GM04504 (cell line): ENCODE measurements around the gene MMP28.

Experiments used
- DNase-seq: peaks from one replicate; pipeline ENCODE4 v3.0.0-alpha.2; 2012; ENCODE audit warnings: low read depth

Gene MMP28

GRCh38 chr17:35743626-35744328 lies 51.7 kb downstream of the MMP28 start:
- DNase-seq: no peak

DNA sequence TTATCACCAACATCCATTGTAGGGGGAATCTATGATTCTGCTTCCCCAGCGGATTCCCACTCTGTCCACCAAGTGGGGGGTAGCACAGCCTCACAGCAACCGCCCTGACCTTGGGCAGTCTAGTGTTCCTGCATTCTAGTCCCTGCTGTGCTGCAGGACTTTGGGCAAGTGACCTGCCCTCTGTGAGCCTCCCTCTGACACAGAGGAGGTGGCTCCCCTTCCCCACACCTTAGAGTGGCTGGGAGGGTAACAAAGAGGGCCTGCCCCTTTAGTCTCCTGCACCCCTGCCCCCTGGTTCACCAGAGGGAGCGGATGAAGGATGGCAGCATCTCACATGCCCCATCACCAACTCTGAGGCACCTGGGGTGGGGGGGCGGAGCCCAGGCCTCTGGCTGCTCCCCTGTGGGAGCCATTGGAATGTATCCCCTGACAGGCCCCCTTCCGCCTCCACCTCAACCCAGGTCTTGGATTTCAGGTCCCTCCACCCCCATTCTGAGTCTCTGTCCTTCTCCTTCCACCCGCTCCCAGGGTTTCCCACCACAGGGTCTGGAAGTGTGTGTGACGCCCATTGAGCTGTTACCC lies 52.5 kb downstream of the MMP28 start:
- no peak for DNase-seq

GRCh38 chr17:35742496-35742895 lies 52.9 kb downstream of the MMP28 start:
- no peak for DNase-seq

- DNase-seq: no peak
Measured at GRCh38 chr17:35740997-35741931, 54.2 kb downstream of the MMP28 start.

GRCh38 chr17:35740216-35740615 lies 55.2 kb downstream of the MMP28 start:
- DNase-seq: no peak

DNA sequence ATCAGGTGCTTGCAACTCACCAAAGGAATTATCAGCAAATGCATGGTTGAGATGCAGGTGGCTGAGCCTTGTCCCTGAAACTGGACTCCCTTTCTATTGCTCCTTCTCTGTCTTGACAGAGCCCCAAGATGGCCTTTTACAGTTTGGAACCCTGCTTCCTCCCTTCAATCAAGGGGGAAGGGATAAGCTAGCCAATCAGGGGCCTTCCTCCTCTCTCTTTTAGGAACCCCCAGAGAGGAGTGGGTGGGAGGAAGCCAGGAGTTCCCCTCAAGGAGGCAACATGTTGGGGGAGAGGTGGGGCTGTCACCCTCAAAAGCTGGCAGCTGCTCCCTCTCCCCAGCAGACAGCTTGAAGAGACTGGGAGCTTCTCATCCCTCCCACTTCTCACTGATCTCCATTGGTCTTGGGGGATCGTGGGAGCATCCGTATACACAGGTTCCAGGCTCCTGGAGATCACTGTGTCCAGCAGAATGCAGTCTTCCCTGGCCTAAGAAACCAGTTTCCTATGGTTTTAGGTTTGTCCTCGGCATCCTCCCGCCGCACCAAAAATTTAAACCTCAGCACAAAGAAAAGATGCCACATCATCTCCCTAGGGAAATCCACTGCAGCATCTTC lies 56.8 kb downstream of the MMP28 start:
- DNase-seq: no peak

- DNase-seq: no peak
Measured at GRCh38 chr17:35736236-35736635, 59.2 kb downstream of the MMP28 start.

DNA sequence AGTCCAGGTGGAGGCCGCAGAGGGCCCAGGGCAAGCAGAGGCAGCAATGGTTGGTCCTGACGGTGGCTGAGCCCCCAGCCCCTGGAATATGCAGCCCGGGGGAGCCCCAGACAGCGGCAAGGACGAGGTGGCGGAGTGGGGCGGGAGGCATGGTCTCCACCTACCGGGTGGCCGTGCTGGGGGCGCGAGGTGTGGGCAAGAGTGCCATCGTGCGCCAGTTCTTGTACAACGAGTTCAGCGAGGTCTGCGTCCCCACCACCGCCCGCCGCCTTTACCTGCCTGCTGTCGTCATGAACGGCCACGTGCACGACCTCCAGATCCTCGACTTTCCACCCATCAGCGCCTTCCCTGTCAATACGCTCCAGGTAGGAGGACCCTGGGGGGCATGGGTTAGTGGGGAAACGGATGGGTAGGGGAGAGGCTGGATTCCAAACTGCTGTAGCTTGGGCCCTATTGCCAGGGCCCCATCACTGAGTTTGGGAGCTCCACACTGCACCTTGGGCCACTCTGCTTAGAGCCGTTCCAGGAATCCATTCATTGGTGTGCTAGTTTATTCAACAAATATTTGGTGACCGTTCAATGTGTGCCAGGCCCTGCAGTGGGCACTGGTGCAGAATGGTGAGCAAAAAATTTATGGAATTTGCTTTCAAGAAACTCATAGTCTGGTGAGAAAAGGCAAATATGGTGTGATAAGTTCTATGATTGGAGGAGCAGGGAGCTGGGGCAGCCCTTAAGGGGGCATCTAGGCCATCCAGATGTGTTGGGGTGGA lies 60.2 kb downstream of the MMP28 start:
- no peak for DNase-seq

DNA sequence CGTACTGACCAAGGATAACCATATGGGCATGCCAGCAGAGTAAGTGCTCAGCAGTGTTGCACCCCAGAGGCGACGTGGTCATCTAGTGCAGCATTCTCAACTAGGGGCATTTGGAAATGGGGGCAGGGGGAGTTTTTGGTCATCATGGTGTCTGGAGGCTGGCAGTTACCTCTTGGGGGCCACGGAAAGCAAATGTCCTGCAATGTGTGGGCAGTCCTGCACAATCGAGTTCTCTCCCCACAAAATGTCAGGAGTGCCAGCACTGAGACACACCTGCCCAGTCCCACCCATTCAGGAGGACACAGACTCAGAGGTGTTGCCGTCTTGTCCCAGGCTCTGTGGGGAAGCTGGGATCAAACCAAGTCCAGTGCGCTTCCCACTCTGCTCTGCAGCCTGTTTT lies 61.0 kb downstream of the MMP28 start:
- DNase-seq: no peak

DNA sequence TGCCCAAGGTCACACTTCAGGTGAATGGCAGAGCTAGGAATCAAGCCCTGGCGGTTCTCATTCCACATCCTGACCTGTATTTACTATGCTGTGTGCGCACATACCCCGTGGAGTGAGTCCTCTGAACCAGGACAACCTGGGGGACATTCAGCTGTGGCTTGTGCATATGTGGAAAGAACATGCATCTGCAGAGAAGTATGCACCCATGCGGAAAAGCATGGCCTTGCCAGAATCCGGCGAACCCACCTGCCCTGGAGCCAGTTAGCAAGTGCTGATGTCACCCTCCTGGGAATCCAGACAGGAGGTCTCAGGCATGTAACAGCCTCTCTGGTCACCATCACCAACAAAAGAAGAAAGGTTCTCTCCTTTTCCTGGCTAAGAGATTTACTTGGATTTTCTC lies 62.1 kb downstream of the MMP28 start:
- DNase-seq: no peak

DNA sequence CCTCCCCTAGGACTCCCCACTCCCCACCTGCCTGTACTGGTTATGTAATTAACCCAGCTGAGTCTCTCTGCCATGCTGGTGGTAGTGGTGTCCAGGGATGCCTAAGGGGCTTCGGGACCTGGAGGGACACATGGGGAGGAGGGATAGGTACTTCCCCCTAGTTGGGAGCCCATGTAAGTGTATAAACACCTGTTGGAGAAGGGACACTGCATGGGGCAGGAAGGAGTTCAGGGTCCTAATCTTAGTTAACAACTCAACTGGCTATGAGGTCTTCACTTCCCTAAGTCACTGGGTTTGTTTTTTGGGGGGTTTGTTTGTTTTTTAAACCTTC lies 62.7 kb downstream of the MMP28 start:
- DNase-seq: no peak

DNA sequence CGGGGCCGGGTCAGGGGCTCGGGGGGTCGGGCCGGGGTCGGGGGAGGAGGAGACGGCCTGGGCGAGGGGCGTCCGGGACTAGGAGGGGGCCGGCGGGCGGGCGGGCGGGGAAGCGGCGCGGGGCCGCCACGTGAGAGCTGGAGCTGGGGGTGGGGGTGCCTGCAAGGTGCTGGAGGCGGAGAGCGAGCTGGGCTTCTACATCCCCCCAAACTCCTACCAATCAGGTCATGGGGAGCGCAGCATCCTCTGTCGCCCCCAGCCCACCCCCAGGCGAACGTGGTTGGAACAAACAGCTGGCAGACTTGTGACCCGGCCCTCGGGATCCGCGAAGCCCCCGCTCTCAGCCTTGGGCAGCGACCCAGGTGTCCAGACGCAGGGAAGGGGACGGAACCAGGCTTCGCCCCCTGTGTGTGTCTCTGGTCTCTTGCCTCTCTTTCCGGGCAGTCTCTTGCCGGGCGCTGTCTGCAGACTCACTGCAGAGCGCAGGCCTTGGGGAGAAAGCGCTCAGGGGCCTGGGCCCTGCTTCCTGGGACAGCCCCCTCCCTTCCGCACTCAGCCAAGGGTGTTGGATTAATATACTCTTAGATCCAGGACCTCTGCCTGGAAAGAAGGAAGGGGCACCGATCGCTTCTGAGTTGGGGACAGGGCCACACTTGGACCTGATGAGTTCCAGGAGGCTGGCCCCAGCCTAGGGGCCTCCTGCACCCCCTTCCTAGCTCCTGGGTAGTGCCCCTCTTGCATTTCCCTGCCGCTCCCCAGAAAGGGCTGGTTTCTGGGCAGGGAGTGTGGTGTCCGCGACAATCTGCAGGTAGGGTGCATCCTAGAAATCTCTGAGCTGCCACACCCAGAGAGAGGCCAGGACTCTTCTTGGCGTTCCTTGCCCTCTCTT lies 63.3 kb downstream of the MMP28 start:
- DNase-seq: no peak

DNA sequence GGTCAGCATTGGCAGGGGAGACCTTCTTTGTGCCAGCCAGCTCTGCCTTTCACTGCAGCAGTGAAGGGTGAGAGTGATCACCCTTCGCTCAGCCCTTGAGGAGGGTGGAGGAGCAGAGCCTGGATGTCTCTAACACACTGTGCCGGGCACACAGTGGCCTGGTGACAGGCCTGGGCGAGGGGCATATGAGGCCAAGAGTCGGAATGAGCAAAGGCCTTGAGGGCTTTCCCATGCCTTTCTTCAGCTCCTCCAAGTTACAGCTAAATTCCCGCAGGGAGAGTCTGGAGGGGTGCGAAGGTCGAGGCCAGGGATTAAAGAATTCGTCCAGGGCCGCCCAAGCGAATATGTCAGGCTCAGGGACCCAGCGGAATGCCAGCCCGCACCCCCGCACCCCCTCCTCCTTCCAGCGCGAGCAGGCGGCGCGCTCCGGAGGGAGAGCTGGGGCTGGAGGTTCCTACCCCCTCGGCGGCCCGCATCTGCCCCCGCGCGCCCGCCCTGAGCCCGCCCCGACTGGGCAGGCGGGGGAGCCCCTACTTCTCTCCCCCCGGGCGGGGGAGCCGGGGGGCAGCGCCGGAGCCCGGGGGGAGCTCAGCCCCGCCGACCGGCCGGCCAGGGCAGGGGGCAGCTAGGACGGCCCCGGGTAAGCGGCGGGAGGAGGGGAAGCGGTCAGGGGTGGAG lies 64.1 kb downstream of the MMP28 start, which contains the start of gene RASL10B:
TSS of gene RASL10B (plus strand) at position 401 of the 678 bp plus-strand sequence. CDS start 3,546 bp downstream, outside the sequence.
- DNase-seq: no peak

DNA sequence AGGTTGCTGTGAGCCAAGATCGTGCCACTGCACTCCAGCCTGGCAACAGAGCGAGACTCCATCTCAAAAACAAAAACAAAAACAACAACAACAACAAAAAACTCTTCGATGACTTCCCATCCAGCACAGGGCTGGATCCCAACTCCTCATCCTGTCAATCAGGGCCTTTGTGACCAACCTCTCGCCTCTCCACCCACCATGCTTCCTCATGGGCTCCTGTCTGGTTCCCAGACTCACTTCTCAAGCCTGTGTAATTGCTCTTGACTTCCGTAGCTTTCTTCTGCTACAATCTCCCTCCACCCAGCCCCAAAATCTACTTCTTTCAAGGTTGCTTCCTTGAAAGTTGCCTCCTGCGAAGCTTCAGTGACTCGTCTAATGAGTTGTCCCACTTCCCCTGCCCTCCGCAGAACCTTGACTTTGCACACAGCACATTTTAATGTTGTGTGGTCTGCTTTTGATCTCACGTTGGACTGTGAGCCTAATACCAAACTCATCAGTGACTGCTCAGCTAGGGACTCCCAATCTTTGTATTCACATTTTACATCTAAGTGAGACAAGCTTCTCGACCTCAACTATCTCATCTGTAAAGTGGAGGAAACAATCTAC lies 64.9 kb downstream of the MMP28 start:
- no peak for DNase-seq

DNA sequence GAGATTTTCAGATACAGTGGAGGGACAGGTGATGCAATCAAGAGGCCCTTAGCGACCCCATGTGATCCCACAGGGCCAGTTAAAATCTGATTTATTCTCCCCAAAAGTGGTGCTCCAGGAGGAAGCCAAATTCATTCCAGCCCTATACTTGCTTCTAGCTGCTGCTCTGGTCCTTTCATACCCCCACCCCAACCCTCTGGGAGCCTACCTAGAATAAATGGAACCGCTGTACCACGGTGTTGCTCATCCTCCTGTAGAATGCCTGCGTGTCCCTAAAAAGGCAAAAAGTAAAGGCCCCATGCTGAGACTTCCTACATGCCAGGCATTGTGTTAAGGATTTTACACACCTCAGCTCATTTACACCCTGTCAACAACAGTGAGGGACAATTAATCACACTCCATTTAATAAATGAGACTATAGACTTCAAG lies 66.0 kb downstream of the MMP28 start:
- DNase-seq: no peak

- DNase-seq: no peak
Measured at GRCh38 chr17:35728551-35728950, 66.9 kb downstream of the MMP28 start.

GRCh38 chr17:35727635-35728034 lies 67.8 kb downstream of the MMP28 start:
- DNase-seq: no peak

DNA sequence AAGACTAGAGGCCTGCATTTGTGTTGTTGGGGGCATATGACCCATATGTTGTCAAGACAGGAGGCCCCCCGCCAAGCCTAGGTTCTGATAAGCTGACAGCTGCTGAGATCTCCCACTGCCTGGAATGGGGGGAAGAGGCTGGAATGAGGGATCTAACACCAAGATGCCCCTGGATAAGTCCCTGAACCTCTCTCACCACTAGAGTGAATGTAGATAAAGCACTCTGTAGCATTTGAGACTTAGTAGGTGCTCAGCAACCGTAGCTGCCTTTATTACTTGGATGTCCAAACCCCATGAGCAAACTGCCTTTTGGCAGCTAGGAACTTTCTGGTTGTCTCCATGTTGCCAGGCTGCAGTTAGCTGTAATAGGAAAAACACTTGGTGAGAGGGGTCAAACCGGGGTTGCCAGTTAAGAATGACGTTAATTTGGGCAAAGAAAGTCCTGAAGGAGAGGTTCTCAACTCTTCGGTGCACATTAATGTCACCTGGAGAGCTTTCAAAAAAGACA lies 68.4 kb downstream of the MMP28 start:
- DNase-seq: no peak
